Measurements from ENCODE around the gene NR2C2AP.

The NR2C2AP gene

GRCh38 chr19:19157808-19158207, 45.4 kb downstream of the NR2C2AP start:
- no peak overlapping the region for H3K27ac Mint-ChIP-seq
- no peak overlapping the region for H3K4me3 Mint-ChIP-seq
- peaks cover 8% of the 10 kb centered on the region for H3K36me3 Mint-ChIP-seq (ENCODE audit: low read depth)
- no peaks in the 10 kb centered on the region for H3K27me3 Mint-ChIP-seq (ENCODE audit: low read depth)
- peaks cover 2% of the 10 kb centered on the region for H3K4me1 Mint-ChIP-seq (ENCODE audit: low read depth)
- H3K9me3 Mint-ChIP-seq: no peaks in the 10 kb centered on the region

- H3K27me3 Mint-ChIP-seq (ENCODE audit: low read depth): no peaks in the 10 kb centered on the region
- no peak overlapping the region for H3K4me3 Mint-ChIP-seq
- H3K27ac Mint-ChIP-seq: no peak overlapping the region
- H3K4me1 Mint-ChIP-seq (ENCODE audit: low read depth): no peaks in the 10 kb centered on the region
- H3K36me3 Mint-ChIP-seq (ENCODE audit: low read depth): peaks cover 8% of the 10 kb centered on the region
- no peaks in the 10 kb centered on the region for H3K9me3 Mint-ChIP-seq
Observed at GRCh38 chr19:19155495-19156219, 47.6 kb downstream of the NR2C2AP start.

GRCh38 chr19:19154768-19155494, 48.3 kb downstream of the NR2C2AP start:
- peaks cover 8% of the 10 kb centered on the region for H3K36me3 Mint-ChIP-seq (ENCODE audit: low read depth)
- H3K4me3 Mint-ChIP-seq: no peak overlapping the region
- no peak overlapping the region for H3K27ac Mint-ChIP-seq
- no peaks in the 10 kb centered on the region for H3K27me3 Mint-ChIP-seq (ENCODE audit: low read depth)
- no peaks in the 10 kb centered on the region for H3K4me1 Mint-ChIP-seq (ENCODE audit: low read depth)
- no peaks in the 10 kb centered on the region for H3K9me3 Mint-ChIP-seq

- H3K36me3 Mint-ChIP-seq (ENCODE audit: low read depth): peaks cover 14% of the 10 kb centered on the region
- no peaks in the 10 kb centered on the region for H3K4me1 Mint-ChIP-seq (ENCODE audit: low read depth)
- H3K9me3 Mint-ChIP-seq: no peaks in the 10 kb centered on the region
- no peak overlapping the region for H3K27ac Mint-ChIP-seq
- H3K27me3 Mint-ChIP-seq (ENCODE audit: low read depth): no peaks in the 10 kb centered on the region
- H3K4me3 Mint-ChIP-seq: no peak overlapping the region
Observed at GRCh38 chr19:19152668-19153384, 50.4 kb downstream of the NR2C2AP start.

GRCh38 chr19:19151418-19151817, 51.8 kb downstream of the NR2C2AP start:
- Mint-ChIP-seq H3K9me3 (no peaks in the 10 kb centered on the region), H3K4me1 (ENCODE audit: low read depth) (no peaks in the 10 kb centered on the region), H3K27ac (no peak overlapping the region), H3K36me3 (ENCODE audit: low read depth) (peaks cover 13% of the 10 kb centered on the region), H3K4me3 (no peak overlapping the region), H3K27me3 (ENCODE audit: low read depth) (no peaks in the 10 kb centered on the region)

Data from T-helper 1 cell treated with Interleukin-12 subunit alpha and Interleukin-12 subunit beta and Interleukin-4 antibody, amounts not matched to agents 30 μg/mL and 1 μg/mL, for 36 hours (primary cell).